Lower leg skin (tissue), 4 donors: ENCODE data around the gene POM121L2. TPM values are rescaled to one million over a fixed set of nuclear protein-coding genes. Genes with fewer than 3 reads are reported as not detected.

Experiments used
- DNase-seq, 2 donors: peaks; one replicate each; pipeline ENCODE4 v3.0.0-alpha.2; 2019; ENCODE audit warnings: low spot score in 2 of 2
- H3K4me3 ChIP-seq: fragments of 200-600 bp; sonication (generic); 2 replicates; pipeline ENCODE4 v1.5.1; 2017; ENCODE audit warnings: mild to moderate bottlenecking, low read depth; ENCODE audit not compliant: poor library complexity, severe bottlenecking
- CTCF ChIP-seq, 3 donors: fragments of 450-650 bp; IDR thresholded peaks; one replicate each; pipeline ENCODE4 v1.5.1; 2016; ENCODE audit warnings: antibody characterized with exemption in 3 of 3, mild to moderate bottlenecking in 3 of 3, moderate library complexity in 2 of 3
- POLR2A ChIP-seq, 2 donors: fragments of 450-650 bp; IDR thresholded peaks; one replicate each; pipeline ENCODE4 v1.6.1; 2016 to 2017; ENCODE audit warnings: antibody characterized with exemption in 2 of 2, mild to moderate bottlenecking in 1 of 2, moderate library complexity in 1 of 2
- WGBS, 2 donors: methylation state at CpG; one replicate each; pipeline ENCODE4 v1.1.5; 2018; 5-methylcytosine and 5-hydroxymethylcytosine counted together
- intact Hi-C: fragments of 100-400 bp; cut with DNase I; formaldehyde crosslinking; loops from one replicate; pipeline ENCODE4 v1.15.0; 2023; ENCODE audit warnings: low total_unique reads
- total RNA-seq, 4 donors: library from RNA; depleted of rRNA; stranded (reverse); fragments of >200 nt; gene quantifications; one replicate each; pipeline ENCODE4 v1.1.0, GENCODE V29; 2016

Gene POM121L2
- total RNA-seq, 4 donors from 2014 or later, result not detected

- intact Hi-C loops, result no loop called here
- DNase-seq, result no peak
- no peak for TF ChIP-seq CTCF (IDR thresholded peaks at IDR 0.05)
- no peak for TF ChIP-seq POLR2A (IDR thresholded peaks at IDR 0.05)
- no peak overlapping the region for H3K4me3 ChIP-seq
- WGBS, 2 donors, result 74 to 88% methylated on average over 2 of the region's 2 CpGs
Measured at GRCh38 chr6:27314046-27314445, 2.0 kb upstream of the POM121L2 start.

GRCh38 chr6:27312950-27313271 is 838 bp upstream of the POM121L2 start:
- no peak for DNase-seq
- intact Hi-C loops, result no loop called here
- H3K4me3 ChIP-seq, result no peak overlapping the region
- WGBS, 2 donors, result 17 to 18% methylated on average over 8 of the region's 8 CpGs
- no peak for TF ChIP-seq POLR2A (IDR thresholded peaks at IDR 0.05)
- no peak for TF ChIP-seq CTCF (IDR thresholded peaks at IDR 0.05)

- TF ChIP-seq CTCF (IDR thresholded peaks at IDR 0.05) (no peak), POLR2A (IDR thresholded peaks at IDR 0.05) (no peak)
- intact Hi-C loops, result no loop called here
- 16 to 26% methylated on average over 19 of the region's 19 CpGs for WGBS, 2 donors
- H3K4me3 ChIP-seq, result no peak overlapping the region
- no peak for DNase-seq
Measured at GRCh38 chr6:27311806-27312145, 297 bp downstream of the POM121L2 start.

GRCh38 chr6:27303613-27304272 is 8.3 kb downstream of the POM121L2 start:
- no peak for DNase-seq
- TF ChIP-seq CTCF (IDR thresholded peaks at IDR 0.05) (no peak), POLR2A (IDR thresholded peaks at IDR 0.05) (no peak)
- intact Hi-C loops, result no loop called here
- no peak overlapping the region for H3K4me3 ChIP-seq
- WGBS, 2 donors, result 37 to 39% methylated on average over 16 of the region's 16 CpGs

- H3K4me3 ChIP-seq, result no peak overlapping the region
- intact Hi-C loops, result no loop called here
- DNase-seq, result no peak
- no peak for TF ChIP-seq POLR2A (IDR thresholded peaks at IDR 0.05)
- no peak for TF ChIP-seq CTCF (IDR thresholded peaks at IDR 0.05)
- 23 to 25% methylated on average over 22 of the region's 22 CpGs for WGBS, 2 donors
Measured at GRCh38 chr6:27297857-27298730, 14.0 kb downstream of the POM121L2 start.
